Measurements from ENCODE around the gene LCN12. TPM values are rescaled to one million over a fixed set of nuclear protein-coding genes. Genes with fewer than 3 reads are reported as not detected.

The LCN12 gene
- total RNA-seq, 2 experiments from 2014 or later: 1.3 to 2.1 TPM

DNA sequence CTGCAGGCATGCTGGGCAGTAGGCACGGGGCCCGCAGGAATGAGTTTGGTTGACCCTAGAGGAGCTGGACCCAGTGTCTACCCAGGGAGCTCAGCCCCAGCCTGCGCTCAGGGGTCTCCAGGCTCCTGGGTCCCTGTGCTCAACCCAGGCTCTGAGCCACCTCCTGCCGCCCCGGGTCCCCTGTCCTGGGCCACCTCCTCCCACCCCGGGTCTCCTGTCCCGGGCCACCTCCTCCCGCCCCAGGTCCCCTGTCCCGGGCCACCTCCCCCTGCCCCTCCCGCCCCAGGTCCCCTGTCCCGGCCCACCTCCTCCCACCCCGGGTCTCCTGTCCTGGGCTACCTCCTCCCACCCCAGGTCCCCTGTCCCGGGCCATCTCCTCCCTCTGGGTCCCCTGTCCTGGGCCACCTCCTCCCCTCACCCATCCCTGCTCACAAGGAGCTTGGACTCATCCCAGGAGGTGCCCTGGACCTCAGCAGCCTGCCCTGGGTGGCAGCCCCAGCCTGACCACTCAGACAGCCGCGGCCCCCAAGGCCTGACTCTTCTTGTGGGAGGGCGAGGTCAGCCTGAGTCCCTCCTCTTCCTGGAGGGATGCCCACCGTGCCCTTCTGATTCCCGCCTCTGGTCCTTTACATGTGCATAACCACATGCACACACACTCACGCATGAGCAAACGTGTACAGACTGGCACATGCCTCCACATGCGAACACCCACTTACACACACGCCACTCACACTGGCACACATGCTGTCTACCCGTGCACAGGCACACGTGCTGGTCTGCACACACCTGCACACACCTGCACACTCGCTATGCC lies 2.4 kb downstream of the LCN12 start:
- ChIA-PET CTCF (interaction anchor here (1.4 kb wide), 1 partner anchor 80 kb away, joined by 3 read pairs; no protein-coding TSS in a partner anchor), POLR2A (no interaction called here)
- TF ChIP-seq, protein P1, sequence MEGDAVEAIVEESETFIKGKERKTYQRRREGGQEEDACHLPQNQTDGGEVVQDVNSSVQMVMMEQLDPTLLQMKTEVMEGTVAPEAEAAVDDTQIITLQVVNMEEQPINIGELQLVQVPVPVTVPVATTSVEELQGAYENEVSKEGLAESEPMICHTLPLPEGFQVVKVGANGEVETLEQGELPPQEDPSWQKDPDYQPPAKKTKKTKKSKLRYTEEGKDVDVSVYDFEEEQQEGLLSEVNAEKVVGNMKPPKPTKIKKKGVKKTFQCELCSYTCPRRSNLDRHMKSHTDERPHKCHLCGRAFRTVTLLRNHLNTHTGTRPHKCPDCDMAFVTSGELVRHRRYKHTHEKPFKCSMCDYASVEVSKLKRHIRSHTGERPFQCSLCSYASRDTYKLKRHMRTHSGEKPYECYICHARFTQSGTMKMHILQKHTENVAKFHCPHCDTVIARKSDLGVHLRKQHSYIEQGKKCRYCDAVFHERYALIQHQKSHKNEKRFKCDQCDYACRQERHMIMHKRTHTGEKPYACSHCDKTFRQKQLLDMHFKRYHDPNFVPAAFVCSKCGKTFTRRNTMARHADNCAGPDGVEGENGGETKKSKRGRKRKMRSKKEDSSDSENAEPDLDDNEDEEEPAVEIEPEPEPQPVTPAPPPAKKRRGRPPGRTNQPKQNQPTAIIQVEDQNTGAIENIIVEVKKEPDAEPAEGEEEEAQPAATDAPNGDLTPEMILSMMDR (IDR thresholded peaks at IDR 0.05): no peak
- H3K9me3 Mint-ChIP-seq: peaks cover 4% of the 10 kb centered on the region
- no peaks in the 10 kb centered on the region for H3K36me3 Mint-ChIP-seq (ENCODE audit: low read depth)
- H3K4me1 Mint-ChIP-seq (ENCODE audit: low read depth): peaks cover 1% of the 10 kb centered on the region
- H3K27ac Mint-ChIP-seq: no peak overlapping the region
- intact Hi-C loops (cut with micrococcal nuclease): no loop called here
- no peak for ATAC-seq
- no peaks in the 10 kb centered on the region for H3K27me3 Mint-ChIP-seq
- no peak overlapping the region for H3K4me3 Mint-ChIP-seq
- no peak for DNase-seq

DNA sequence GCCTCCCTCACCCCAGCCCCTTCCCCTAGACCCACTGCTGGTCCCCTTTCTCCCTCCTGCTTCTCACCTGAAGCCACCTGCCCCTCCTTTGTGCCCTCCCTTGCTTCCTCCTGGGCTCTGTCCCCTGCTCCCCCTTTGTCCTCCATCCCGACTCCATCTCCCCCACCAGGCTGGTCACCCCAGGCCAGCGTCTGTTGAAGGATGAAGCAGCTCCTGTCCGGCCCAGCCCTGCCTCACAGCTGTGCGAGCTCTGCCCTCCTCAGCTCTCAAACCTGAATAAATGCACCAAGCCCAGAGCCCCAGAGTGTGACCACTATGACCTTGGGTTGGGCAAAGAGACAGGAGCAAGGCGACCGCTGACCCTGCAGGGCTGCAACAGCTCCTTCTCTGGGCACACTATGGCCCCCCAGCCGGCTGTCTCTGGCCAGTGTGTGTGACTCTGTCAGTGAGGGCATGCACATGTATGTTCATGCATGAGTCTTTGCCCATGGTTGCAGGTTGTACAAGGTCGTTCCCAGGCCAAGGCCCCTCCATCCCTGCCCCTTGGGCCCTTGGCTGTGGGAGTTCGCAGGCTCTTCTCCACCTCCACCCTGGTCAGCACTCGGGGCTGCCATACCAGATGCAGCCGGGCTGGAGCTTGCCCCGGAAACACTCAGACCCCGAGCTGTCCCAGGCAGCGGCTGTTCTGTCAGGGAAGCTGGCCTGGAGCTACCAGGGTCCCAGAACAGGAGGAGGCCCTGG lies 3.3 kb downstream of the LCN12 start:
- POLR2A ChIA-PET: no interaction called here
- CTCF ChIA-PET: interaction anchor here (1.4 kb wide), 1 partner anchor 79 kb away, joined by 3 read pairs; no protein-coding TSS in a partner anchor
- no peak for DNase-seq
- intact Hi-C loops (cut with micrococcal nuclease): no loop called here
- no peak overlapping the region for H3K27ac Mint-ChIP-seq
- peaks cover 4% of the 10 kb centered on the region for H3K9me3 Mint-ChIP-seq
- TF ChIP-seq, protein P1 (IDR thresholded peaks at IDR 0.05): no peak
- no peaks in the 10 kb centered on the region for H3K36me3 Mint-ChIP-seq (ENCODE audit: low read depth)
- peaks cover 7% of the 10 kb centered on the region for H3K4me1 Mint-ChIP-seq (ENCODE audit: low read depth)
- no peak overlapping the region for H3K4me3 Mint-ChIP-seq
- ATAC-seq: no peak
- no peaks in the 10 kb centered on the region for H3K27me3 Mint-ChIP-seq

DNA sequence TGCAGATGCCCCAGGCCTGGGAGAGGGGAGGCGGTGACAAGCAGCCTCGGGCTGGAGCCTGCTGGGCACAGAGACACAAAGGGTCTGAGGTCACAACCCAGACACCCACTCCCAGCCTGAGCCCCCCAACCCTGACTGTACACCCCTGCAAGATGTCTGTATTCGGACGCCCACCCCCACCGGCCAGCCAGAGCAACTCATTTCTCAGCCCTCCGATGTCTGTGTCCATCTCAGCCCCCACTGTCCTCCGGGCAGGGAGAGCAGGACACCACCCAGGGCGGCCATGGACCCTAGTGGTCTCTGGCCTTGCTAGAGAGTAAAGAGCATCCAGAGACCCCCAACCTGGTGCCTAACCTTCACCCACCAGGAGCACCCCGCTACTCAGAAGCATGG lies 3.9 kb downstream of the LCN12 start:
- H3K27ac Mint-ChIP-seq: no peak overlapping the region
- ATAC-seq: no peak
- no peak for DNase-seq
- peaks cover 4% of the 10 kb centered on the region for H3K9me3 Mint-ChIP-seq
- CTCF ChIA-PET: no interaction called here
- TF ChIP-seq, protein P1 (IDR thresholded peaks at IDR 0.05): no peak
- H3K36me3 Mint-ChIP-seq (ENCODE audit: low read depth): no peaks in the 10 kb centered on the region
- POLR2A ChIA-PET: interaction anchor here (0.7 kb wide), 1 partner anchor 442 kb away, joined by 3 read pairs; no protein-coding TSS in a partner anchor
- no peak overlapping the region for H3K4me3 Mint-ChIP-seq
- intact Hi-C loops (cut with micrococcal nuclease): no loop called here
- no peaks in the 10 kb centered on the region for H3K27me3 Mint-ChIP-seq
- peaks cover 11% of the 10 kb centered on the region for H3K4me1 Mint-ChIP-seq (ENCODE audit: low read depth)

DNA sequence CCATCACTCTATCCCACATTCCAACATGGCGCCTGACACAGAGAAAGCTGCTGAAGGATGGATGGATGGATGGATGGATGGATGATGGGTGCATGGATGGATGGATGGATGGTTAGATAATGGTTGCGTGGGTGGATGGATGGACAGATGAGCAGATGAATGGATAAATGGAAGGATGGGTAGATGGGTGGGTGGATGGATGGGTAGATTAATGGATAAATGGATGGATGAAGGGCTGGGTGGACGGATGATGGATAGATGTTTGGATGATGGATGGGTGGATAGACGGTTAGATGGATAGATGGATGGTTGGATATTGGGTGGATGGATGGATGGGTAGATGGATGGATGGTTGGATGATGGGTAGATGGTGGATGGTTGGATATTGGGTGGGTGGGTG lies 4.5 kb downstream of the LCN12 start:
- intact Hi-C loops (cut with micrococcal nuclease): no loop called here
- CTCF ChIA-PET: no interaction called here
- TF ChIP-seq, protein P1 (IDR thresholded peaks at IDR 0.05): no peak
- POLR2A ChIA-PET: interaction anchor here (0.7 kb wide), 1 partner anchor 442 kb away, joined by 3 read pairs; no protein-coding TSS in a partner anchor
- Mint-ChIP-seq H3K27me3 (no peaks in the 10 kb centered on the region), H3K4me1 (ENCODE audit: low read depth) (peaks cover 12% of the 10 kb centered on the region), H3K9me3 (peaks cover 4% of the 10 kb centered on the region), H3K27ac (no peak overlapping the region), H3K36me3 (ENCODE audit: low read depth) (no peaks in the 10 kb centered on the region), H3K4me3 (no peak overlapping the region)
- DNase-seq (no peak), ATAC-seq (no peak)

DNA sequence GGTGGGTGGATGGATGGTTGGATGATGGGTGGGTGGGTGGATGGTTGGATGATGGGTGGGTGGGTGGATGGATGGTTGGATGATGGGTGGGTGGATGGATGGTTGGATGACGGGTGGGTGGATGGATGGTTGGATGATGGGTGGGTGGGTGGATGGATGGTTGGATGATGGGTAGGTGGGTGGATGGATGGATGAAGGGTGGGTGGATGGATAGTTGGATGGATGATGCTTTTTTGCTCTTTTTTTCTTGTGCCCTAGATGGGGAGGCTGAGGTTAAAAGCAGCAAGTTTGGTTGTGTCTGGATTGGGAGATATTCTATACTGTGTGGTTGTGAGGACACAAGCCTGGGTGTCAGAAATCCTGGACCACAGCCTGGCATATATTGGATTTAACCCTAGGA lies 5.4 kb downstream of the LCN12 start:
- intact Hi-C loops (cut with micrococcal nuclease): no loop called here
- ChIA-PET POLR2A (no interaction called here), CTCF (no interaction called here)
- no peak for DNase-seq
- Mint-ChIP-seq H3K4me1 (ENCODE audit: low read depth) (peaks cover 12% of the 10 kb centered on the region), H3K4me3 (no peak overlapping the region), H3K36me3 (ENCODE audit: low read depth) (no peaks in the 10 kb centered on the region), H3K27me3 (no peaks in the 10 kb centered on the region), H3K27ac (no peak overlapping the region), H3K9me3 (peaks cover 4% of the 10 kb centered on the region)
- TF ChIP-seq, protein P1 (IDR thresholded peaks at IDR 0.05): no peak
- no peak for ATAC-seq
